GM12892 (cell line): ENCODE data around the gene MAP1S.
"Not testable (repeated sequence)": the region's sequence is repeated elsewhere in the genome, so short reads cannot be mapped to it uniquely, and the experiment has no call there.

Source experiments
- DNase-seq: peaks from one replicate; pipeline ENCODE4 v3.0.0; 2011; ENCODE audit not compliant: insufficient read length
- FAIRE-seq: peaks from 2 replicates; lab custom pipeline; 2011; peaks lifted over from hg19 to GRCh38; lab: Jason Lieb, UNC
- POLR2A ChIP-seq: IDR thresholded peaks from 2 replicates; pipeline ENCODE4 v1.6.1; 2011; ENCODE audit warnings: low read depth, low read length, control low read depth
- POLR2AphosphoS5 ChIP-seq: IDR thresholded peaks from 2 replicates; pipeline ENCODE4 v1.6.1; 2011; ENCODE audit warnings: low read depth, low read length, control low read depth
- TAF1 ChIP-seq: IDR thresholded peaks from 2 replicates; pipeline ENCODE4 v1.6.1; 2011; ENCODE audit warnings: low read depth, mild to moderate bottlenecking, control low read depth, low read length, borderline replicate concordance

MAP1S gene

GRCh38 chr19:17775991-17776803 is 56.9 kb downstream of the MAP1S start:
- no peak for TF ChIP-seq TAF1
- TF ChIP-seq POLR2AphosphoS5, result no peak; the same call in 1 of the 2 replicates
- no peak for TF ChIP-seq POLR2A
- peak; percentile 92 for FAIRE-seq
- peak; percentile 79 for DNase-seq

- FAIRE-seq, DNase-seq: not testable (repeated sequence)
Observed at GRCh38 chr19:17777840-17778239, 58.6 kb downstream of the MAP1S start.

- TF ChIP-seq POLR2AphosphoS5 (no peak), TAF1 (no peak), POLR2A (no peak)
- no peak for DNase-seq
- no peak for FAIRE-seq
Observed at GRCh38 chr19:17778251-17778967, 59.1 kb downstream of the MAP1S start.

- FAIRE-seq (no peak), DNase-seq (no peak)
- TF ChIP-seq POLR2AphosphoS5, result no peak
- no peak for TF ChIP-seq TAF1
- no peak for TF ChIP-seq POLR2A
Observed at GRCh38 chr19:17778968-17779929, 60.0 kb downstream of the MAP1S start.

DNA sequence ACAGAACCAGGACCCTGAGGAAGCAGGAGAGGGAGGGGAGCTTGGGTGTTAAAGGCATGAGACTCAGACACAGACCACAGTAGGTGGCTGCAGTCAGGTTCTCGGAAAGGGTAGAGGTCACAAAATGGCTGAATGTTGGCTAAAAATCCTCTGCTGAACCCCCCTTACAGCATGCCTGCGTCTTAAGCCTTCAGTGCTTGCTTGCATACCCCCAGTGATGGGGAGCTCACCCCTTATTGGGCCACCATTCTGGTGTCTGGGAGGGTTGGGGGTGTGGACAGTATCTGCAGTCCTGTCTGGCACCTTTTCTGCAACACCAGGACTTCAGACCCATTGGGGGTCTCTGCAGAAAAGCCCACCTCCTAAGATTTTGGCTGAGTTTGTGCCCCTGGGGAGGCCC is 61.5 kb downstream of the MAP1S start:
- FAIRE-seq (no peak), DNase-seq (no peak)
- TF ChIP-seq TAF1 (no peak), POLR2A (no peak), POLR2AphosphoS5 (no peak)

DNA sequence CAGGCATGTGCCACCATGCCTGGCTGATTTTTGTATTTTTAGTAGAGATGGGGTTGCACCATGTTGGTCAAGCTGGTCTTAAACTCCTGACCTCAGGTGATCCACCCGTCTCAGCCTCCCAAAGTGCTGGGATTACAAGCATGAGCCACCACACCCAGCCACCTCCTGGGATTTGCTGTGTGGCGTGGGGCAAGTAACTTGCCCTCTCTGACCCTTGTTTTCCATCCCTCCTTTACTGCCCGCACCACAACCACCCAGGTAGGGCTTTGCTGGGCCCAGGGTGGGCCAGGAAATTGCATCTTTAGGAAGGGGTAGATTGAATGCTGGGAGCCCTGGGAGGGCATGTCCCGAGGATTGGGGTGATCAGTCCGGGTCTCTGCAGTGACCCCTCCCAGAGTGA is 64.4 kb downstream of the MAP1S start:
- not testable (repeated sequence) for DNase-seq, FAIRE-seq
